GM19395 (cell line): ENCODE measurements around the gene TRIM2.
"Not testable (repeated sequence)": the region's sequence is repeated elsewhere in the genome, so short reads cannot be mapped to it uniquely, and the experiment has no call there.

Source experiments
- ATAC-seq: cut with Tn5 transposase; IDR thresholded peaks from one replicate; pipeline ENCODE4 v1.9.1; 2021; ENCODE audit warnings: mild to moderate bottlenecking, moderate library complexity; ENCODE audit not compliant: unreplicated experiment

Gene TRIM2

DNA sequence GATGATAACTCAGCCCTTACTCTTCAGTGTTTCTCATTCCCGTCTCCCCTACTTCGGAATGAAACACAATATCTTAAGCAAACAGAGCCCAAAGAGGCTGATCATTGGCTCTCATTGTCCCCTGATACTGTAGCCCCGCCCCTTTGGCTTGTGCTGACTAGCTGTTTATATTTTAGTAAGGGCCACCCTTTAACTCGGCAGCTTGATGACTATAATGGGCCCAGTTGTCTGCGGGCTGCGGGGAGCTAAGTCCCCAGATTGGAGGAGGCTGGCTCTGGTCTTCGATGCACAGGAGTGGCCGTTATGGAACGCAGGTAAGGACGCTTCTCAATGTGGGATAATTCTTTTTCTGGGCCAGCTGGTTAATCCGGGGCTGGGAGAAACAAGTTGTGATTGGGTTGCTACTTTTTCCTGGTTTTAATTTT is at the start of gene TRIM2:
Gene TRIM2, plus strand, starts transcription at position 197 of the 425 bp plus-strand sequence. Its CDS starts 88 bp downstream, at position 285.
- ATAC-seq = no peak

DNA sequence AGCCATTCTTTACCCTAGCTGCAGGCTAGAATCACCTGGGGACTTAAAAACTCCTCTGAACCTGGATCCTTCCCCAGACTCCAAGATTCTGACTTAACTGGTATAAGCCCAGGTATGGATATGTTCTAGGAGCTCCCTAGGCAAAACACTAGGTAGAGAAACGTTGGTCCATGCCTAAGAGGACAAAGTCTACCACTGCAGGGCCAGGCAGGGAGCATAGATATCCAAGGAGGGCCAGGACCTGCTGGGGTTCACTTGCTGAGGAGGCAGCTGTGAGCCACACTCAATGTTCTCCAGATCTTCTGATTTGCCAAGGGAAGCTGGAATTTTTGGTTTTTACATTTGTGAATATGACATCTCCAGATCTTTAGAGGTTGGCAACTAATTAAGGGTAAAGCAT is 48.6 kb upstream of the TRIM2 start:
- ATAC-seq = no peak

DNA sequence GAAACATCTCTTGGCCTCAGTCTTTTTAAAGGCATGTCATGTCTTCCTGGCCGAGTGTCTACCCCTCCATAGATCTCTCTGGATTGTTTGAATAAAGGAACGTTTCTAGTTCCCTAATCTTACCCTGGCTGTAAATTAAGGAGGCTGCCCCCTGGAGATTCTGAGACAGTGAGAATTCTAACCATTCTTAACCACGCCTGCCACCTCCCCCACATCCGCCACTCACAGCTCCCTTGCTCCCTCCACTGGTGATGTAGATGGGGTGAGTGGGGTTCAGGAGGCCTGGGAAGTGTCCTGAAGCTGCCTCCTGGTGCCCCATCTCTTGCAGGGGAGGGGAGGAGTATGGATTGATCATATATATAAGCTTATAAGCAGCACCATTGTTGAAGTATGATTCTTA is 48.0 kb upstream of the TRIM2 start:
- ATAC-seq = no peak

DNA sequence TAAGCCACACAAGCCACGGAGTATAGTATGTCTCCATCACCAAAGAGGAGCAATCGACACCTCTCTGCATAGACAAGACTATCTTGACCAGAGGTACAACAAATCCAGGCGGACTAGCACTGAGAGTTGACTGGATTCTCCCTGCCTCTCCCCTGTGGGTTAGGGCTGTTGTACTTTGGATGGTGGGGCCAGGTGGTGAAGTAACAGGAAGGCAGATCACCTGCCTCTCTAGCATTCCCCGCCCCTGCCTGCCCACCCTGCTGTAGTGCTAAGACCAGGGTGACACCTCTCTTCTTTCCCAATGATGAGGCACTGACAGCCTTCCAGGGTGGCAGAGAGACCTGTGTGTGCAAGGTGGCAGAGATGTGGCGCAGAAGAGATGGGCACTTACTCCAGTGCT is 47.5 kb upstream of the TRIM2 start:
- no peak for ATAC-seq

DNA sequence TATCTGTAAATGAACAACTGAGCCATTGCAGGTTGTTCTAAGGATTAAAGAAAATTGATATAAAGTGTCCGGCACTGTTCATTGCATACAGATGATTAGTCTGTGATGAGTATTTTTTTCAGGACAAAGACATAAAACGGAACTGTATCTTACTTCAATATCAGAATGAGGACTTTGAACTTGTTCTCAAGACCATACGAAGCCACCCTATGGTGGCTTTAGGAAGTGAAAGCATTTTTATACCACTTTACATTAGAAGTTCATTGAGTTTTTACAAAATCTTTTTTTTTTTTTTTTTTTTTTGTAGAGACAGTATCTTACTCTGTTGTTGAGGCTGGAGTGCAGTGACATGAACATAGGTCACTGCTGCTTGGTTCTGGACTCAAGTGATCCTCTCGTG is 45.2 kb upstream of the TRIM2 start:
- no peak for ATAC-seq

DNA sequence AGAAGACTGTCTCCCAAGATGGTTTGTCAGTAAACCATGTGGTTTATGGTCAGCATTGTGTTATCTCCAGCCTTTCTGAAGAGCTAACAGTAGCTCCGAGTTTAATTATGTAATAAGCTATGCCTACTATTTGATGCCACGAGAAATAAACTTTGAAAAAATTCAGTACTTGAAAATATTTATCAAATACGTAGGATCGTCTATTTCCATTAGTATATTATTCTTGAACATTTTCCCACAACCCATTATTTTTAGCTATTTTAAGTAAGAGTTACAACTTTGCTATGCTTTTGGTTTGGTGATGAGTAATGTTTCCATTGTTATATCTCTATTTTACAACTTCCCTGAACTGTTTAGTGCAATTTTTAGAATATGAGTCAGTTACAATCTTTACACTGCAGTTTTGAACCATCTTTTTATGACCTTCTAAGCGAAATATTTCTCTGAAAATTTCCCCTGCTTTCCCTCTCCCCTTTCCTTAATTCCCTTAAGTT is 44.5 kb upstream of the TRIM2 start:
- no peak for ATAC-seq

DNA sequence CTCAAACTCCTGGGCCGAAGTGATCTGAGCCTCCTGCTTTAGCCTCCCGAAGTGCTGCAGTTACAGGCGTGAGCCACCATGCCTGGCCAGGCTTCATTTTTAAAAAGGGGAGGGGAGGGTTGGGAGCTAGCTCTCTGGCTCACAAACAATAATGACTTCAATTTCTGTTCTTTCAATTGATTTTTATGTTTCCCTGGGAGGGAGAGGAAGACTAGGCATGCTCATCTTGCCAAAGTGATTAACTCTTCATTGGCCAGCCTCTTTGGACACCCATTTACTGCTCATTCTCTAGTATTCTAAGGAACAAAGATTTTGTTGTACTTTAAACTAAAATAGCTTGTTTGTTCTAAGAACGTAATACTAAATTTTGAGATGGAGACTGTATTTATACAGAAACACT is 43.4 kb upstream of the TRIM2 start:
- no peak for ATAC-seq

DNA sequence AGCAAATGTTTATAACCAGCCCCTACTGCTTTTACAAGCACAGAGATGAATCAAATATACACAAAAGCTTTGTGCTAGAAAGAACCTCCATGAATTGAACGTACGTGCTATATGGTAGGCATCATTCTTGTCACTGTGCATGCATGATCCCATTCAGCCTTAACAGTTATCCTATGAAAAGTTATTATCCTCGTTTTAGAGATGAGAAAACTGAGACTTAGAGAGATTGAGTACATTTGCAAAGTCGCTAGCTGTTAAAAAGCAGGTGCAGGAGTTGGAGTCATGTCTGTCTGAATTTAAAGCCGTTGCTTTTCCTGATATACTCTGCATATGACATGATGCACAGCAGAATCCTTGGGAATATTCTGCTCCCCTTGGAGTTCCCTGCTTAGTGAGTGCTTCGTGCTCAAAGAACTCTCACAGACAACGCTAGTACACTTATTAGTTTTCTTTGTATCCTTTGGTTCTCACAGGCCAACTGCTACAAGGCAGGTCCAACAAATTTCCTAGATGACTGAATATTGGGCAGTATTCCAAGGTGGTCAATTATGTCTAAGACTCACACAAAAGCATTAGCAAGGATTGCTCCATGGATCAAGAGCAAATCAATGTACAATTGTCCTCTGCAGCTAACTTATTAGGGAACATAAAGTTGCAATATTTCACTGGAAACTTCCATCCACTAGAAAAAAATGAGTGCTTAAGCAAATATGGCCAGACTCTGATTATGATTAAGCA is 42.8 kb upstream of the TRIM2 start:
- ATAC-seq = no peak

DNA sequence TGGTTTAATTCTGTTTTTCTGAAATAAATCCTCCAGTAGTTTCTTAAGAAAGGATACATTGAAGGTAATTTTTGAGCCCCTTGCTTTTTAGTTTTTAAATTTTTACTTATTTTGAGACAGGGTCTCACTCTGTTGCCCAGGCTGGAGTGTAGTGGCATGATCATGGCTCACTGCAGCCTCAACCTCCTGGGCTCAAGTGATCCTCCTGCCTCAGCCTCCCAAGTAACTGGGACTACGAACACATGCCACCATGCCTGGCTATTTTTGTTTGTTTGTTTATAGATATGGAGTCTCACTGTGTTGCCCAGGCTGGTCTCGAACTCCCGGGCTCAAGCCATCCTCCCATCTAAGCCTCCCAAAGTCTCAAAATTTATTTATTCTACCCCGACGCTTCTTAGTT is 39.0 kb upstream of the TRIM2 start:
- ATAC-seq = not testable (repeated sequence)

DNA sequence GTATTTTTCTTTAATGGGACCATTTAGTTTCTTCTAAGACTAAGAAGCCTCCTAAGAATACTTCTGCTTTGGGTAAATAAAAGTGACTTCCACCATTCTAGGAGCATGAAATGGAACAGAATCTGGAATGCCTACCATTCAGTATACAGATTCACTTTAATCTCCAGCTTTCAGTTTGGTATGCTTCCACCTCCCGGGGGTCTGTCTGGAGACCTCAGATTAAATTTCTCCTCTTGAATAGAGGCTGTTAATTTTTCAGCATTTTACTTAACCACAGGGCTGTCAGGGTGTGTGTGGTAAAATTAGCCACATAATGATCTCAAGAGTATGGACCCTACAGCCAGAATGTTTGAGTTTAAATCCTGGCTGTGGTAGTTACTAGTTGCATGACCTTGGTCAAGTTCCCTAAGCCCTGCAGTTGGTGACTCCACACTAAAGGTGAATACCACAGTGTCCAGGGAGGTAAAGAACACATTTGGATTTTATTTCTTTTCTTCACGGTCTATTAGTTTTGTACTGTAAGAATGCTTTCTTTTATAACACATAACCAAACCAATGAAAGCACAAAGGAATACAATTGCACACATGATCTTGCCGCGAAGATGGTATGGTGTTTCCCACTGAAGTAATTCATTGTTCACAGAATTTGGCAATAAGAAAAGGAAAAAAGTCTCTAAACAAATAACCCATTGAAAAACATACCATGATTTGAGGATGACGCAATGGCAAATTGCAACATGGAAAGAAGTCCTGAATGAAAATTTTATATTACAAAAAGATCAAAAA is 37.3 kb upstream of the TRIM2 start:
- ATAC-seq = no peak

DNA sequence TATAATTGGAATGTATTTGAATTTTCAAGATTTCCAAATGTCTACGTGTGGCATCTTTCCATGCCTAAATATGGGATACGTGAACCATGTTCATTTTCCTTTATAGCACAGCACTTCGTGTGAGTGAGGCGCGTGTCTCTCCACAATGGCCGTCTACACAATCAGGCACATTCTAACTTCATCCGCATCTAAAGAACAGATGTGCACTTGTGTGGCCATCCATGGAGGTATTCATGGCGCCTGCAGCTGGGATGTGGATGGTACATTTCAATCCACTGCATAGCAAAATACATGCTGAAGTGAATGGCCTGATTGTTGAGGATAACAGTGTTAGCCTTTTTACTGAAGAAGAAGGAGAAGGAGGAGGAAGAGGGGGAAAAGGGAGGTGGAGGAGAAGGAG is 34.5 kb upstream of the TRIM2 start:
- no peak for ATAC-seq

DNA sequence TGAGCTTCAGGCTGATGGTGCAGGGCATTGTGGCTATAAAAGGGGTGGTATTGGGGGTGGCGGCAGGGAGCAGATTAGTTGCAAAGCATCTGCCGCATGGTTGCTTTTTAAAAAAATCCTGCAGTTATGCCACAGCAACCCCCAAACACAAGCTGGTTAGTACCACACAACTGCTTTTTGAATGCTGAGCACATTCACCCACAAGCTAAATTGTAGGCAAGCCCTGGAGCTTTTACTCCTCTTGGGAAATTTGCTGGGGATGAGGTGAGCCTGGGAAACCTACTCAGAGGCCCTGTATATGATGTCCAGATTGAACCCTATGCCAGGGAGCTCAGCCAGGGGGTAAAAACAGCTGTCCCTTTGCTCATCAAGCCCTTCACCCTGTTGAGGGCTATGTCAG is 33.8 kb upstream of the TRIM2 start:
- ATAC-seq = no peak

DNA sequence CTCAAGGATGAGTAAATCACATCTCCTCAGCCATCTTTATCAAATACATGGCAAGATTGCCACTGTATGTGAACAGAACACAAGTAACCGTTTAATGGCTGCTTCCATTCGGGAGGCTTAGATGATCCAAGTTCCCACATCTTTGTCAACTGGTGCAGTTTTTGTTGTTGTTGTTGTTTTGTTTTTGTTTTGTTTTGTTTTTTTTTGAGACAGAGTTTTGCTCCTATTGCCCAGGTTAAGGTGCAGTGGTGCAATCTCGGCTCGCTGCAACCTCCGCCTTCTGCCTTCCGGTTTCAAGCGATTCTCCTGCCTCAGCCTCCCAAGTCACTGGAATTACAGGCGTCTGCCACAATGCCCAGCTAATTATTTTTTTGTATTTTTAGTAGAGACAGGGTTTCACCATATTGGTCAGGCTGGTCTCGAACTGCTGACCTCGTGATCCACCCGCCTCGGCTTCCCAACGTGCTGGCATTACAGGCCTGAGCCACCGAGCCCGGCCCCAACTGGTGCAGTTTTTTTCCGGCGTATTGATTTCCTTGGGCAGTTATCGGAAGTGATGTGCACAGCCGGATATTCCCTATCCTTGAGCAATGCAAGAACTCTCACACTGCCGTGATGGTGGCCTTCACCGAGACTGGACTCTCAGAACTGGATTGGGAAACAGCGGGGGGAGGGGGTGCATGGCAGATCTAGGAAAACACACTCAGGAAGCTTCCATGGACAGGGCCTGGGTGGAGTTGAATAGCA is 29.2 kb upstream of the TRIM2 start:
- ATAC-seq = no peak

DNA sequence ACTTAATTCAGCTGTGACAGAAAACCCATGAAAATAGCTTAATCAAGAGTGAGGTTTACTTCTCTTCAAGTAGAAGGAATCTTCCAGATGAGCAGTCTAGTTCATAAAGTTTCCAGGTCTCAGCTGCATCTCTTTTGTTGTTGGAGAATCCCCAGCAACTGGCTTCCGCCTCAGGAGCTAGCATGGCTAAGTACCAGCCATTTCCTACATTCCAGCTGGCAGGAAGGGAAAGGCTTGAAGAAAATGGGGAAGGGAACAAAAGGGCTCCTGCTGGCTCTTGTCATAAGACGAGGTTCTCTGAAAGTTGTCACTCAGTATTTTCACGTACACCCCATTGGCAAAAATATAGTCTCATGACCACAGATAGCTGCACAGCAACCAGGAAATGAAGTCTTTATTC is 27.3 kb upstream of the TRIM2 start:
- ATAC-seq = no peak

DNA sequence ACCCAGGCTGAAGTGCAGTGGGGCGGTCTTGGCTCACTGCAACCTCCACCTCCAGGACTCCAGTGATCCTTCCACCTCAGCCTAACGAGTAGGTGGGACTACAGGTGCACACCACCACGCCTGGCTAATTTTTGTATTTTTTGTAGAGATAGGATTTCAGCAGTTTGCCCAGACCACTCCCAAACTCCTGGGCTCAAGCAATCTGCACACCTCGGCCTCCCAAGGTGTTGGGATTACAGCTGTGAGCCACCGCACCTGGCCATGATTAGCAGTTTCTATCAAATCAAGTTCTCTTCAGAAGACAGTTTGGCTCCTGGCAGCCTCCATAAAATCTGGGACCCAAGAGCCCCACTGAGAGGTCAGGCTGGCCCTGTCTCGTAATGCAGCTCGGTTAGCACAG is 26.4 kb upstream of the TRIM2 start:
- no peak for ATAC-seq

DNA sequence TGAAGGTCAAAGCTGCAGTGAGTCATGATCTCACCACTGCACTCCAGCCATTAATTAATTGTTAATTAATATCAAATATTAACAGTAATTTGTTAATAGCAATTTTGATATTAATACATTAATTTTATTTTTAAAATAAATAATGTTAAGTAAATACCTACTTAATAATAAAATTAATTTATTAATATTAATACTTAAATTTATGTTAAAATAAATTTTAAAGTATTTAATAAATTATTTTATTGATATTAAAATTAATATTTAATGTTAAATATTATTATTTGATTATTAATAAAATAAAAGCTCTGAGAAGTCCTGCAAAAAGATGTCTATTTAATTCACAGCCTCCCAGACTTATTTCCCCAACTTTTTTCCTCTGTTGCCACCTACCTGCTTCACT is 25.1 kb upstream of the TRIM2 start:
- ATAC-seq = no peak

DNA sequence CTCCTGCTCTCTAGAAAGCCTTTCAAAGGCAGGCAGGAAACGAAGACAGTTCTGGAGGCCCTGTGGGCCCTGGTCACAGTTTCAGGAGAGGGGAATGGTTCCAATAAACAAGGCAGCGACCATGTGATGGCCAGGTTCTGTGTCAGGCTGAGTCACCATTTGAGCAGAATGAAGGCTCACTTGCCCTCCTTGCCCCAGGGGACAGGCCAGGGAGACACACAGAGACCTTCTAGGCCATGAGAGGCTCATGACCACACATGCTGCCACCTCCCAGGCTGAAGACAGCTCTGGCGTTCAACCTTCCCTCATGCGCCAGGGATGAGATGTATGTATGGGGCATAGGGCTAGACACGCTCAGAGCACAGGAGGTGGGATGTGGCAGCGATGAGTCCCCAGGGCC is 22.9 kb upstream of the TRIM2 start:
- ATAC-seq = no peak

DNA sequence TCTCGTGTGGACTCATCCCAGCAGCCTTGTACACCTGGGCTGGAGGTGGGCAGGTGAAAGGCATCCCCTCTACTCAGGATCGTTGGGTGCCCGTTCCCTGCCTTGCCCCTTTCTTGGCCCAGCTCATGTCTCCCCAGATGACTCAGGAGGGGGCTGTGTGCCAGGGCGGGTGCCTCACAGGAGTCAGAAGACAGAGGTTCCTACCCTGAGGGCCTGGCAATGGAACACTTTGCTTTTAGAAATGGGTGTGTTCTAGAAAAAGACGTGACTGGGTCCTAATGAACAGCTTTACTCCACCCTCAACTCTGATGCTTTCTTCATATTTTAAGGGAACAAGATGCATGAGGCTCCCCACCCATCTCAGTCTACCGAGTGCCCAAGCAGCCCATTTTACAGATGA is 22.5 kb upstream of the TRIM2 start:
- no peak for ATAC-seq

DNA sequence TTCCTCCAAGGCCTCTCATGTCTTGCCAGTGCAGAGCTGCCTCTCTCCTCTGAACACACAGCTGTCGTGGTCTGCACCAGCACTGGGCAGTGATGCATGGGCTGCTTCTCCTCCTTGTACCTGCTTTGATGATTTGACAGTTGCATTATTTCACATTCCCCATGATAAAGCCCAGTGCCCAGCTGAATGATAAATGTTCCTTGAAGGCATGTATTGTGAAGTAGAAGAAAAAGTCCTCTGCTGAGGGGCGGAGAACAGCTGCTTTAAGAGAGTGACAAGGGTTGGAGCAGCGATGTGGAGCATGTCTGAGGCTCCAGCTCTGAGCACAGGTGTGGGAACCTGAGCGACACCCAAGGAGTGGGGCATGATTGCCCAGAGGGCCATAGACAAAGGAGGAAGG is 21.1 kb upstream of the TRIM2 start:
- no peak for ATAC-seq

DNA sequence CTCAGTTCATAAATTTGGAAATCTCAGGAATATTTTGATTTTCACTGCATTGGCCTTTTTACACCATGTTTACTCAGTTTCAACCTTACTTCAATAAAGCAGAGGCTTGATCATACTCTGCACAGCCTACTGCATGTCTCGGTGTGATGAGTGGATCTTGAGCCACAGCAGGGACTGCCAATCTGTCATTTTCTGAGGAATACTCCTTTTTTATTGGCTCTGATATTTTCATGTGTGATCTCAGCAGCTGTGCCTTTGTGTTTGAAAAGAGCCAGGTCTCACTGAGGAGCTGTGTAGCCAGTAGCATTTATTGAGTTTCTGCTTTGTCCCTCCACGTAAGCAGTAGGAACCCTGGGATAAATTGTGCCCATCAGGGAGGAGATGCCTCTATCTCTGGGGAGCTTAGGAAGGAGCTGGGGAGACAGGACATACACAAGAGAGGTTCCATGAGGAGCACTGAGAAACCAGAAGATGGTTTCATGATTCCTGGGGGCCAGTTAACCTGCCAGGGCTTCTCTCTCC is 18.9 kb upstream of the TRIM2 start:
- ATAC-seq = no peak

DNA sequence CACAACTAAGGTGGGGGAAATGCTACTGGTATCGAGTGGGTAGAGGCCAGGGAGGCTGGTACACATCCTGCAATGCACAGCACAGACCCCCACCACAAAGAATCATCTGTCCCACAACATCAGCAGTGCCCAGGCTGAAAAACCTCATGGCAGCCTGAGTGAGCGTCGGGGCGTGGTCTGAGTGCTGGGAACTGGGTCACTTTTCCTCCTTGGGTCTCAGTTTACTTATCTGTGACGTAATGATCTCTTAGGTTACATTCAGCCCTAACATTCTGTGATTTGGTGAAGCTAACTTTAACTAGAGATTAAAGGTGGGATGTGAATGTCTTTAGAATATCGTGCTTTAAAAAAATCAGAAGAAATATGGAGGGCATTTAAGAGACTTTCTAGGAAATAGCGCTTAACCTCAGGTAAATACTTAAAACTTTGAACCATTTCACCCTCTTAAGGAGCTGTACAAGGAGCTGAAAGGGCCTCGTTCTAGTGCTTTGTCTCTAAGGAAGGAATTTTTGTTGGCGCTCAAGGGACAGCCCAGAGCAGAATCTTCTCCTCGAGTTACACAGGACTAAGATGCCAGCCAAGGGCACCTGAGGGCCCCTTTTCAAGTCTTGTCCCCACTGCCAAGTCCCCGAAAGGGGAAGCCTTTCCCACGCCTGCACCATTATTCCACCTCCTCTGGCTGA is 18.1 kb upstream of the TRIM2 start:
- no peak for ATAC-seq
